Umbilical cord (tissue), 2 donors: ENCODE data around the gene ID4. TPM values are rescaled to one million over a fixed set of nuclear protein-coding genes. Genes with fewer than 3 reads are reported as not detected.

Source experiments
- DNase-seq: peaks from one replicate; pipeline ENCODE4 v3.0.0-alpha.2; 2015; ENCODE audit warnings: low spot score
- total RNA-seq: library from RNA; depleted of rRNA; stranded (reverse); fragments of >200 nt; gene quantifications from one replicate; pipeline ENCODE4 v1.2.3, GENCODE V29; 2014; ENCODE audit warnings: low replicate concordance; ENCODE audit not compliant: insufficient read depth

The ID4 gene
- 222 TPM for total RNA-seq

- DNase-seq, result peak; percentile 99
Measured at GRCh38 chr6:19836799-19837510, at the start of gene ID4. ID4 (plus strand) TSS chr6:19837370; CDS start chr6:19837755, 385 bp downstream.

DNA sequence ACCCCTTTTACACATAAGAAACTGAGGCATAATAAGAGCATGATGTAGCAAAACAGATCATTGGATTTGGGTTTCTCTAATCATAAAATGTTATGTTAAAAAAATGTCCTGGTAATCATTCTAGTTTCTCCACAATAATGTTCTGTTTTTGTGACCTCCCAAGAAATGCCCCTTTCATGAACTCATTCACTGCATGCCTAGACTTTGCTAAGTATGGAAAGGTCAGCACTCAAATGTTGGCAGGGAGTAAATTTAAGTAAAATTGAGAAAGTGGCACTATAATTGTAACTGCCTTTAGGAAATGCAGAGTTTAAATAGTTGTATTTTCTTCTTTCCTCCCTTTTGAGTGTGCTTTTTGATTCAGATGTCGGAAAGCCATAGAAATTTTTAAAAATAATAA lies 48.5 kb upstream of the ID4 start:
- DNase-seq, result no peak

- DNase-seq, result peak; percentile 26
Measured at GRCh38 chr6:19789100-19789803, 47.9 kb upstream of the ID4 start.

DNA sequence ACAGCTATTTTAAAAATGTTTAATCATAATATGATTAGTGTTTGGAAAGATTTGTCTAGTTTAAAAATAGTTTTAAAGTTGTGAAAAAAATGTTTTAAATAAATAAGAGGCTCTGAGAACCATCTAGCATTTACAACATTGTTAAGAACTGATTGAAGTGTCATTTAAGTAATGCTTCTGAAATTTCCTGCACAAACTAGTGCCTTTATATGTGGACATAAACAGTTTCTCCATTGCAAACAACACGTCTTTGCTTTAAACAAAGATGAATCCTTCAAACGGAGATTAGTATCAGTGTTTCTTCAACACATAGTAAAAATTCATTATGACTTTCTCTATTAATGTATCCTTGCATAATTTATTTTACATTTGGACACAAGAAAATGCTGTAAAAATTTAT lies 45.9 kb upstream of the ID4 start:
- DNase-seq, result no peak

- DNase-seq, result no peak
Measured at GRCh38 chr6:19795211-19795610, 42.0 kb upstream of the ID4 start.

DNA sequence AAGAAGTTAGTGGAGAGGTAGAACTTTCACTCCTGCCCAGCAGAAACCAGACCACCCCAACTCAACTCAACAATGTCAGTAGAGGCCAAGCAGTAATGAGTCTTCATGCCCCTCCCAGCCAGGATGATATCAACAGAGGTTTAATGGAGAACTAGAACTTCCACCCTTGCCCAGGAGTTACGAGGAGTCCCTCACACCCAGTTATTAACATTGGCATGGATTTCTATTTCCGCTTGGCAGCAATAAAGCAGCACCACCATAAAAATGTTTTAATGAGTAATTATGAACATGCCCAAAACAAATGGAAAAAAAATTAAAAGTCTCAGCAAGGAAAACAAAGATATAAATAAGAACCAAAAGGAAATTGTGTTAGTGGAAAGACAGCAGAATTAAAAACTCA lies 40.7 kb upstream of the ID4 start:
- DNase-seq, result no peak

- no peak for DNase-seq
Measured at GRCh38 chr6:19798362-19798761, 38.8 kb upstream of the ID4 start.

- no peak for DNase-seq
Measured at GRCh38 chr6:19802656-19803055, 34.5 kb upstream of the ID4 start.

DNA sequence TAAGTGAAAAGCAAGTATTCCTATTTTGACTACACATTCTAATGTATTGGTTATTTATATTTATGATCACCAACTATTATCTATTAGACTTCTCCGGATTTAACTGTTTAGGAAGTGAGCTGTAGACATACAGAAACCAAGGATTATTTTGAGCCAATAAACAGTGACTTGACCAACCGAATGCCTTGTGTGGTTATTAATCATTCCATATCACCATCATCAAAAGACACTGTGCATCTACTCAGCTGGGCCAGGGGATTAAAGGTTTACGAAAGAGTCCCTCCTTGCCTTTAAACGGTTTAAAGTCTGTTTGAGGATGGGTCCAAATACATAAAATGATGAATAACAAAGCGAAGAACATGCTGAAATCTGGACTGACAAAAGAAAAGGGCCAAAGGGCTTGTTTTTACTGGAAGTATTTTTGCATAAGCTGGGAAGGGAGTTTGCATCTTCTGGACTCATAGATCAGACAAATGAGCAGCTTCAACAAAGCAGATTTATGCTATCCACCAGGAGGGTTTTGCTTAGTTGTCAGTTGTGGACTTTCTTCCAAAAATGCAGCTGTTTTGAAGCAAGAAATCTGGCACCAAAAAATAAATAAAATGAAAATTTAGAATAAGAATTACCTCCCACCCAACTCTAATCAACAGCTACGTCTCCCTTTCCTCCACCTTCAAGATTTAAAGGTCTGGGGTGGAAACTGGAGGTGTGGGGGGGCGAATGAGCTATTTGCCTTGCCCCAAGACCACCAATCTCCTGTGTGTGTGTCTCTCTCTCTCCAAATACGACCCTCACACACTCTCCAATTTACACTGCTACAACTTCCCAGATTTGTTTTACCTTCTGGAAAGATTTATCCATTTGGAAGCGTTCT lies 33.6 kb upstream of the ID4 start:
- peak; percentile 84 for DNase-seq

DNA sequence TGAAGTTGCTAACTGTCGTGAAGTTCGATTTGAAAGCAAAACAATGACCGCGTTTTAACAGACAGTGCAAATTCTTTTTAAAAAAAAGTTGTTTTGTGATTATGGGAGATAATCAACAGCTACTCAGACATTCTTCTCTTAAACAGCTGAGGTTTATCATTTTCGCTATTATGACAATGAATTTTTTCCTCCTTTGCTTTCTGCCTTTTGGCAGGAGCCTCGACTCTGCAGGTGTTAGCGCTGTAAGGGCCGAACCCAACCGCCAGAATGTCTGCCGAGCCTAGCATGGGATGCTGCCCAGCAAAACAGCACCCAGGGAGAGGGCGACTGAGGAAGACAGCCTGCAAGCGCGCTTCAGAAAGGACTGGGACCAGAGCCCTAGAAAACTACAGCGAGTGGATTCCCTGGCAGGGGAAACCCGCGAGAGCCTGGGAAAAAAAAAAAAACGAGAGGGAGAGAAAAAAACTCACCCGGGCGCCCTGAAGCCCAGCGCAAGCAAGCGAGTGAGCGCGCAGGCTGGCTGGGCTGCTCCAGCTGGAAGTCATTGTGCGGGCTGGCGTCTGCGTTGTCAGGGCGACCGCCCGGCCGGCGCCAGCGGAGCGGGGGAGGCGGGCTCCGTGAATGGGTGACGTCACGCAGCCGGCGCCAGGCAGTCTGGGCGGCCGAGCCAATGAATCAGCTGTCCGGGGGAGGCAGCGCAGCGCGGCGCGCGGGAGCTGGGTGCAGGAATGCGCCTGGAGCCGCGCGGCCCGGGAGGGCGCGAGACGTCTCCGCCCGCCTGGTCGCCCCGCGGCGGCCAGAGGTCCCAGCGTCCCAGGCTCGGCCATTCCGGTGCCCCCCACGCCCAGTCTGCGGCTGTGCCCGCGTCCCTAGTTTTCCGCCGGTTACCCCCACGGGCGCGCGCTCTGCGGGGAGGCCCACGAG lies 32.7 kb upstream of the ID4 start:
- DNase-seq, result peak; percentile 98

DNA sequence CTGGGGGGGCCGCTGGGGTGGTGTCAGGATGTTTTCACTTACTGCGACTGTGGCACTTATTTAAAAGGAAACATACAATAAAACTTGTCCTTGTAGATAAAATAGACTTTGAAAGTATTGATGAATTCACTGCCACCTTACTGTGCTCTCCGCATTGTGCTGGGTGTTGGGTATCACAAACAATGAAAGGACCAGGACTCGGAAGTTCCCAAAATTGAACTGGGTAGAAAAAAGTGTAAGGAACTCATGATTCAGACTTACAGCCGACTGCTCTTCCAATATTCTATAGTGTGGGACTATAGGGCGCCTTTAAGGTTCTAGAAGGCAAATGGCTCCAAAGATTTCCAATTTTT lies 32.1 kb upstream of the ID4 start:
- no peak for DNase-seq

- DNase-seq, result no peak
Measured at GRCh38 chr6:19806971-19807396, 30.2 kb upstream of the ID4 start.

DNA sequence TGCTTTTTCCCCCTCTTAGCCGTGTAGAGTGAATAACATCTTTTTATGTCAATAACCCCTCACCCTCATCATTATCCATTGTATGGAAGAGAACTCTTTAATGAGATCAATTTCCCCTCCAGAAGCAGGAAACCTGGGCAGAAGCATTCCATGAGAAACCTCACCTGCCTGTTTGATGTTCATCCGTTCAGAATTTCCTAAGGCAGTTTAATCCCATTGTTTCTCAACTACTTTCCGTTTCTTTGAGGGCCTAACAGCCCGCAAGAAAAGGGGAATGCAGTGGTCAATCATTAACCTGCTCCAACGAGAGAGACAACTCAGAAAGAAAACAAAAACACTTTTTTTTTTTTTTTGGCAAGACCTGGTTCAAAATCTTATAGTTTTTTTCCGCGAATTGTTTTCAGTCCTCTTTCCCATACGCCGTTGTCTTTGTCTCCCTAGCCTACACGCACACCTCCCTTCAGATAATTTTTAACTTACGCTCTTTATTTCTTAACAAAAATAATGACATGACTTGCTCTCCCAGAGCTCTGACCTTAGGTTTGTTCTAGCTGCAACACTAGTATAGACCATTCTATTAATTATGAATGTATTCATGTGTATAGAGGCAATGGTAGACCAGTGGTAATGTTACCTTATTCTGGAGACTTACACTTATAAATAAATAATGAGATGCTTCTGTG lies 25.6 kb upstream of the ID4 start:
- DNase-seq, result no peak

GRCh38 chr6:19812512-19813119 lies 24.6 kb upstream of the ID4 start:
- peak; percentile 15 for DNase-seq

GRCh38 chr6:19818805-19819204 lies 18.4 kb upstream of the ID4 start:
- no peak for DNase-seq

DNA sequence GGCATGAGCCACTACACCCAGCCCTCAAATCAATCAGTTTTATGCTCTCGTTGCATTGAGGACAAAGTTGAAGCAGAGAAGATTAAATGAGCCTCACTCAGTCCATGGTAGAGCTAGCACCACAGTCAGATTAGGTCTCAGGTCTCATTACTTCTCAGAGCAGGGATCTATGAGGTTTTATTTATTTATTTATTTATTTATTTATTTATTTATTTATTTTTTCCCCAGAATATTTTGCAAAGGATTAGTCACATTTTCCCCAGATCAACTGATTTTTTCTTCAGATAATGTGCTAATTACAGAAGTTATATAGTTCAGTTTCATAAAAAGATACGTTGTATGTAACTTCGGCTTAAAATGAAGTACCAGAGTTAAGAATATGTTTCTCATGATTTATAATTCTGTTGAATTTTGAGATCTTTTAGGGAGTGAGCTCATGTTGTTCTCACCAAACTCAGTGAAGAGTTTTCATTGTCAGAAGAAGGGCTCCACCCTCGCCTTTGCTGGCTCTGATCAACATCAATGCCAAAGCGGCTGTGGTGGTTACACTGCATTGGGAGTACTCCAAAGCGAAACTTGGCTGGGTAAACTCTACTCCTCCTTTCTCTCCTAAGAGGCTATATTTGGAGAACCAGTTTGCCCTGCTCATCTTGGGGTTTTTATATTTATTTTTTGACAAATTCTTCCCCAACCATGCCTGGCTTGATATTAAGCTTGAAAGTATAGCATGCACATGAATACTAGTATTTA lies 12.9 kb upstream of the ID4 start:
- DNase-seq, result no peak

GRCh38 chr6:19827247-19827646 lies 9.9 kb upstream of the ID4 start:
- DNase-seq, result no peak

- DNase-seq, result no peak
Measured at GRCh38 chr6:19827903-19828302, 9.3 kb upstream of the ID4 start.

DNA sequence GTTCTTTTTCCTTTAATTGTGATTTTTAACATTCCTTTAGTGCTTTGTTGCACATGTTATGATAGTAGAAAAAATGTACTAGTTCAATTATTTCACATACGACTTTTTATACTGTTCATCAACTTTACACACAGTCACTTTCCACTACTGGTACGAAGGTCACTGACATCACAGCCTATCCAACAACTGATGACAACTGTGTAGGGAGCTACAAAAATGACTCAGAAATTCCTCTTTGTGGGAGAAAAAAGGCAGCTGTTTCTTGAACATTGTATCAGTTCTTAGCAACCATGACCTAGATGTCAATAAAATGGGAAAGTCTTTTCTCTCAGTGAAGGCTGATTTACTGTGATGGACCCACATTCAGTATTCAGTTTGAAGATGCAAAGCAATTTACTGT lies 7.0 kb upstream of the ID4 start:
- DNase-seq, result no peak

DNA sequence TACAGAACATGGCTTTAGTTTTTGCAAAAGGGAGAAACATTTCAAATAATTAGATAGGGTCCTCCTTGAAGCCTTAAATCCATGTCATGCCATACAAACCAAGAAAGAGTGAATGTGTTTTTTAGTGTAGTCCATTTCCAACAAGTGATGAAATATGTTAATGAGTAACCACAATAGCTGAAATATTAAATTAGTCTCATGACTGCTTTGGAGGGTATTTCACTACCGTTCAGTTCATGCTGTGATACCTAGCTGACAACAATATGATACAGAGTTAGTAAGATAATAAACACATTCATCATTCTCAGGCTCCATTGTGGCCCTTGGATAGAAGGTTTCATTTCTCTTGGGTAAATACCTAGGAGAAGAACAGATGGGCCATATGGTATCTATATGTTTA lies 5.8 kb upstream of the ID4 start:
- DNase-seq, result no peak
